Astrocyte (in vitro differentiated cells and primary cell): ENCODE data around the gene RASL11A.

Source experiments
- CTCF ChIP-seq: IDR thresholded peaks from 2 replicates; pipeline ENCODE4 v1.5.1; 2011; ENCODE audit warnings: low read depth, mild to moderate bottlenecking, inconsistent platforms, low read length, moderate library complexity; ENCODE audit not compliant: insufficient read depth
- EZH2 ChIP-seq: IDR thresholded peaks from 2 replicates; pipeline ENCODE4 v1.6.1; 2012; ENCODE audit warnings: mild to moderate bottlenecking, low read length, inconsistent platforms; ENCODE audit not compliant: insufficient read depth

GRCh38 chr13:27310946-27311345, 40.3 kb downstream of the RASL11A start:
- TF ChIP-seq CTCF (no peak), EZH2 (no peak)
